Progenitor cell of endocrine pancreas (in vitro differentiated cells): ENCODE results near the gene PROSER1. TPM values are rescaled to one million over a fixed set of nuclear protein-coding genes. Genes with fewer than 3 reads are reported as not detected.
"Not testable (repeated sequence)": the region's sequence is repeated elsewhere in the genome, so short reads cannot be mapped to it uniquely, and the experiment has no call there.

Experiments
- DNase-seq: peaks from one replicate; pipeline ENCODE4 v3.0.0; 2021; ENCODE audit warnings: low spot score; ENCODE audit not compliant: unreplicated experiment
- H3K27ac Mint-ChIP-seq: 2 replicates; pipeline ENCODE4 v1.8.0; 2021; ENCODE audit warnings: mild to moderate bottlenecking, moderate library complexity, mixed read lengths
- H3K27me3 Mint-ChIP-seq: 2 replicates; pipeline ENCODE4 v1.8.0; 2021; ENCODE audit warnings: mixed read lengths
- H3K36me3 Mint-ChIP-seq: 2 replicates; pipeline ENCODE4 v1.8.0; 2022; ENCODE audit warnings: mixed read lengths; ENCODE audit not compliant: insufficient read depth
- H3K4me1 Mint-ChIP-seq: 2 replicates; pipeline ENCODE4 v1.8.0; 2021; ENCODE audit warnings: low read depth, mixed read lengths
- H3K4me3 Mint-ChIP-seq: 2 replicates; pipeline ENCODE4 v1.8.0; 2021; ENCODE audit warnings: low read depth, mild to moderate bottlenecking, moderate library complexity, mixed read lengths
- H3K9me3 Mint-ChIP-seq: 2 replicates; pipeline ENCODE4 v1.8.0; 2021; ENCODE audit warnings: low read depth, mixed read lengths
- long read RNA-seq: library from polyadenylated mRNA; unstranded; transcript quantifications from one replicate; pipeline ENCODE4 v2.0.0, GENCODE V29; 2020
- total RNA-seq: library from RNA; stranded (reverse); gene quantifications from 2 replicates; pipeline ENCODE4 v1.2.1, GENCODE V29; 2021
- TF ChIP-seq, protein P1 (sequence below): fragments of 200-600 bp; sonication (generic); IDR thresholded peaks from one replicate; pipeline ENCODE4 v1.5.0; 2021; ENCODE audit warnings: antibody characterized with exemption, mild to moderate bottlenecking; ENCODE audit not compliant: unreplicated experiment

Gene PROSER1
- 66.4 and 82.4 TPM in 2 replicates for total RNA-seq
- long read RNA-seq, partial matches to known transcripts = 13 of 18 reads
- long read RNA-seq, other reads (novel, unspliced or antisense) = 3 of 18 reads

DNA sequence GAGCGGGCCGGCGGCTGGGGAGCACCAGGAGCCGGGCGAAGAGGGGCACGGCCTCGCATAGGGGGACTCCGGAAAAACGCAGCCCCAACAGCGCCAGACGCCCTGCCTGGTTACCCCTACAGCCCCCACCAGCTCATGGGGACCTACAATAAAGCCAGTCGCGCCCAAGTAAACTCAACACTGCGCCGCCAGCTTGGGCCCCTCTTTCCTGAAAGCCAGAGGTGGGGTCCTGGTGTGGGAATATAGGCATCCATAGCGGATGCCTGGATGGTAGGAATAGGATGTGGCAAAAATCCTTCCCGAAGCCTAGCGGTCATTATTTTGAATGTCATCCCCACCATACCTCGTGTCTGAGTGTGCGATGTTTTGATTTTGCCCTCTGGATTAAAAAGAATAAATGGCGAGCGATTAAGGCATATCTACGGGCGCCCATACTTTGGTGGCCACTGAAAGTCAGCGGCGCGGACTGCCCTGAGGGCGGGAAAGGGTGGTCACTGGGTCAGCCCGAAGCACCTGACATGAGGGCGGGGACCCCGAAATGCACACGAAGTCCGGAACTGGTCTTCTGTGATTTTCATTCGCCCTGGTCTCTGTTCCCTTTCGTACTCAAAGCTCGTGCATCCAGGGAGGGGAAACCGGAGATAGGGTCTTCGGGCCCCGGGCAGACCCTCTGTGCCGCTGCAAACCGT is at the start of gene PROSER1, which contains the start of gene NHLRC3:
Gene PROSER1, minus strand, starts transcription at position 210 of the 689 bp plus-strand sequence. CDS start 847 bp downstream, outside the sequence.
Gene NHLRC3, plus strand, starts transcription at position 577 of the 689 bp plus-strand sequence. CDS start 184 bp downstream, outside the sequence.
- peak within 1 kb of the TSS; percentile 99 for H3K27ac Mint-ChIP-seq
- H3K9me3 Mint-ChIP-seq = no peaks in the 10 kb centered on the region
- H3K27me3 Mint-ChIP-seq = no peaks in the 10 kb centered on the region
- no peaks in the 10 kb centered on the region for H3K36me3 Mint-ChIP-seq
- DNase-seq = peak; percentile 53
- peak within 1 kb of the TSS; percentile 97 for H3K4me3 Mint-ChIP-seq
- peaks cover 31% of the 10 kb centered on the region for H3K4me1 Mint-ChIP-seq
- TF ChIP-seq, protein P1, sequence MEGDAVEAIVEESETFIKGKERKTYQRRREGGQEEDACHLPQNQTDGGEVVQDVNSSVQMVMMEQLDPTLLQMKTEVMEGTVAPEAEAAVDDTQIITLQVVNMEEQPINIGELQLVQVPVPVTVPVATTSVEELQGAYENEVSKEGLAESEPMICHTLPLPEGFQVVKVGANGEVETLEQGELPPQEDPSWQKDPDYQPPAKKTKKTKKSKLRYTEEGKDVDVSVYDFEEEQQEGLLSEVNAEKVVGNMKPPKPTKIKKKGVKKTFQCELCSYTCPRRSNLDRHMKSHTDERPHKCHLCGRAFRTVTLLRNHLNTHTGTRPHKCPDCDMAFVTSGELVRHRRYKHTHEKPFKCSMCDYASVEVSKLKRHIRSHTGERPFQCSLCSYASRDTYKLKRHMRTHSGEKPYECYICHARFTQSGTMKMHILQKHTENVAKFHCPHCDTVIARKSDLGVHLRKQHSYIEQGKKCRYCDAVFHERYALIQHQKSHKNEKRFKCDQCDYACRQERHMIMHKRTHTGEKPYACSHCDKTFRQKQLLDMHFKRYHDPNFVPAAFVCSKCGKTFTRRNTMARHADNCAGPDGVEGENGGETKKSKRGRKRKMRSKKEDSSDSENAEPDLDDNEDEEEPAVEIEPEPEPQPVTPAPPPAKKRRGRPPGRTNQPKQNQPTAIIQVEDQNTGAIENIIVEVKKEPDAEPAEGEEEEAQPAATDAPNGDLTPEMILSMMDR = no peak

DNA sequence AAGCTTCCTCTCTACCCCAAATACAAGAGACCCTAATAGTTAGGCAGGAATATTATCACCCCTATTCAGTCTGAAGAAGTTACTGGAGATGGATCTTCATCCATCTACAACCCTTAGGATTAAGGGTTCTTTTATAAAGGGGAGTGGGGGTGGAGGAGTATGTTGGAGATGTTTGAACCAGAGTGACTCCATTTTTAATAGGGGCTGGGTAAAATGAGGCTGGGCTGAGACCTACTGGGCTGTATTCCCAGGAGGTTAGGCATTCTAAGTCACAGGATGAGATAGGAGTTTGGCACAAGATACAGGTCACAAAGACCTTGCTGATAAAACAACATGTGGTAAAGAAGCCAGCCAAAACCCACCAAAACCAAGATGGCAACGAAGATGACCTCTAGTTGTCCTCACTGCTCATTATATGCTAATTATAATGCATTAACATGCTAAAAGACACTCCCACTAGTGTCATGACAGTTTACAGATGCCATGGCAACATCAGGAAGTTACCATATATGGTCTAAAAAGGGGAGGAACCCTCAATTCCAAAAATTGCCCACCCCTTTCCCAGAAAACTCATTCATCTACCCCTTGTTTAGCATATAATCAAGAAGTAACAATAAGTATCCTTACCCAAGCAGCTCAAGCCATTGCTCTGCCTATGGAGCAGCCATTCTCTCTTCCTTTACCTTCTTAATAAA is 48.5 kb upstream of the PROSER1 start:
- not testable (repeated sequence) for H3K9me3 Mint-ChIP-seq, H3K27ac Mint-ChIP-seq, H3K4me1 Mint-ChIP-seq, H3K27me3 Mint-ChIP-seq, H3K36me3 Mint-ChIP-seq, H3K4me3 Mint-ChIP-seq, DNase-seq

DNA sequence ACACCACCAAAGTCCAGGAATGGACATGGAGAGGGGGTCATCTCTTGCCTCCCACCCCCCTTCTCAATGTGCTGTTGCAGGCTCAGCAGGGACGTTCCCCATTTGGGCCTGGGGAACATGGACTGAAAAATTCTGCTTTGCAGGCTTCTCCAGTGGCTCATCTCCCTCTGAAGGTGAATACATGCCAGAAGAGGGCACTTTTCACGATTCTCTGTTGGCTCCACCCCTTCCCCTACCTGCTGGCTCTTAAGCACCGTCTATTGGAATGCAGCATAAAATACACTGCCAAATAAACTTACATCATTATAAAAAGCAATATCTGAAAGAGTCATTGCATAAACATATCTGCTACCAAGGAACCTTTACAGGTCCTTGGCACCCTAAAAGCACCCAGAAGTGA is 36.1 kb upstream of the PROSER1 start:
- peaks cover 8% of the 10 kb centered on the region for H3K27me3 Mint-ChIP-seq
- no peak overlapping the region for H3K4me3 Mint-ChIP-seq
- H3K4me1 Mint-ChIP-seq = no peaks in the 10 kb centered on the region
- DNase-seq = no peak
- H3K36me3 Mint-ChIP-seq = no peaks in the 10 kb centered on the region
- TF ChIP-seq, protein P1 = no peak
- no peak overlapping the region for H3K27ac Mint-ChIP-seq
- H3K9me3 Mint-ChIP-seq = peaks cover 9% of the 10 kb centered on the region

DNA sequence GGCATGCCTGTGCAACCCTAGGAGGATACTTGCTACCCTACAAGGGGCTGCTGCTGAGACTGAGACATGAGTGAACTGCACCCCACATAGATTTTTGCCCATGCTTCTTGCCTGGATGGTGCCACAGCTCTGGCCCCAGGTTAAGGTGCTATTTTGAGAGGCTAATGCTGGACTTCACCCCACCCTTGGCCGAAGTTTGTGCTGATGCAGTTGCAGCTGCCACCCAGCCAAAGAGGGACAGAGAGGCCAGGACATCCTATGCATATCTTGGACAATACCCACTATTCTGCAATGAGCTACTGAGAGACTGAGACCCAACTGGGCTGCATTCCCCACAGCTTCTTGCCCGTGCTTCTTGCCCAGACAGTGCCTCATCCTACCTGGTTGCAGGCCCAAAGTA is 35.0 kb upstream of the PROSER1 start:
- Mint-ChIP-seq H3K4me1 (no peaks in the 10 kb centered on the region), H3K27ac (no peak overlapping the region), H3K27me3 (peaks cover 8% of the 10 kb centered on the region), H3K9me3 (peaks cover 5% of the 10 kb centered on the region), H3K36me3 (no peaks in the 10 kb centered on the region), H3K4me3 (no peak overlapping the region)
- DNase-seq = no peak
- TF ChIP-seq, protein P1 = no peak

DNA sequence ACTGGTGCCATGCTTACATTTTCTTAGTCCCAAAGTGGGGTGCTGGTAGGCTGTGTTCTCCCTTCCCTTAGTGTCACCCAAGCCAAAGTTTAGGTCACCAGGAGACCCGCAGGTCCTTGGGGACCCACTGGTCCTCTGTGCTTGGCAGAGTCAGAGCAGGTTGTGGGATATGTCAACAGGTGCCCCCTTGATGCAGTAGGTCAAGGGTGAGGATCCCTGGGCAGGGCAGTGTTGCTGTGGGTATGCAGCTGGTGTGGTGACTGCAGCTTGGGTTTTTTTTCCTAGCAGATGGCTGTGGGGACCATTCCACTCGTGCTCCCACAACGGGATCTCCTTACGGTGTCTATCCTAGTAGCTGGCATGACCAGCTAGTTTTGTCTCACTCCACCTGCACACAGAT is 24.1 kb upstream of the PROSER1 start:
- no peak overlapping the region for H3K4me3 Mint-ChIP-seq
- DNase-seq = no peak
- TF ChIP-seq, protein P1 = no peak
- H3K27ac Mint-ChIP-seq = no peak overlapping the region
- peaks cover under 1% of the 10 kb centered on the region for H3K4me1 Mint-ChIP-seq
- peaks cover 8% of the 10 kb centered on the region for H3K36me3 Mint-ChIP-seq
- peaks cover 4% of the 10 kb centered on the region for H3K9me3 Mint-ChIP-seq
- H3K27me3 Mint-ChIP-seq = no peaks in the 10 kb centered on the region
